Subcutaneous abdominal adipose tissue (tissue), 5 donors: ENCODE data around the gene ZNF507.
"Not testable (repeated sequence)": the region's sequence is repeated elsewhere in the genome, so short reads cannot be mapped to it uniquely, and the experiment has no call there.

Experiments
- H3K27ac ChIP-seq: one replicate; pipeline ENCODE4 v1.7.0; 2013; ENCODE audit warnings: low read depth, mild to moderate bottlenecking, inconsistent platforms, low read length, moderate library complexity
- H3K27me3 ChIP-seq, 5 donors: one replicate each; pipeline ENCODE4 v1.7.0; 2013; ENCODE audit warnings: low read length in 5 of 5, inconsistent platforms in 1 of 5; ENCODE audit not compliant: control insufficient read depth in 5 of 5, insufficient read depth in 4 of 5
- H3K36me3 ChIP-seq, 5 donors: one replicate each; pipeline ENCODE4 v1.7.0; 2013; ENCODE audit warnings: low read length in 5 of 5; ENCODE audit not compliant: control insufficient read depth in 5 of 5, insufficient read depth in 5 of 5
- H3K4me1 ChIP-seq, 5 donors: one replicate each; pipeline ENCODE4 v1.7.0; 2013; ENCODE audit warnings: low read length in 5 of 5, mild to moderate bottlenecking in 3 of 5, moderate library complexity in 1 of 5; ENCODE audit not compliant: control insufficient read depth in 5 of 5, insufficient read depth in 5 of 5
- H3K4me3 ChIP-seq, 5 donors: one replicate each; pipeline ENCODE4 v1.7.0; 2013; ENCODE audit warnings: low read length in 5 of 5, low read depth in 1 of 5
- H3K9ac ChIP-seq, 5 donors: one replicate each; pipeline ENCODE4 v1.7.0; 2013; ENCODE audit warnings: low read length in 5 of 5, mild to moderate bottlenecking in 4 of 5, moderate library complexity in 3 of 5
- H3K9me3 ChIP-seq, 5 donors: one replicate each; pipeline ENCODE4 v1.7.0; 2013; ENCODE audit warnings: low read length in 5 of 5; ENCODE audit not compliant: control insufficient read depth in 5 of 5
- donor health status: healthy.
- donor health status: healthy.
- donor health status: healthy.
- donor health status: healthy.
- donor health status: healthy.

Gene ZNF507

GRCh38 chr19:32363632-32364031 lies 18.2 kb downstream of the ZNF507 start:
- Histone ChIP-seq H3K9ac (peak overlapping the region in 1 of 5 donors; percentile 21), H3K4me1 (peaks cover 2 to 14% (median 7%) of the 10 kb centered on the region in 5 donors), H3K36me3 (peaks cover 21 to 34% (median 31%) of the 10 kb centered on the region in 5 donors), H3K27ac (peak overlapping the region; percentile 4), H3K27me3 (no peaks in the 10 kb centered on the region), H3K9me3 (no peaks in the 10 kb centered on the region), H3K4me3 (no peak overlapping the region)

DNA sequence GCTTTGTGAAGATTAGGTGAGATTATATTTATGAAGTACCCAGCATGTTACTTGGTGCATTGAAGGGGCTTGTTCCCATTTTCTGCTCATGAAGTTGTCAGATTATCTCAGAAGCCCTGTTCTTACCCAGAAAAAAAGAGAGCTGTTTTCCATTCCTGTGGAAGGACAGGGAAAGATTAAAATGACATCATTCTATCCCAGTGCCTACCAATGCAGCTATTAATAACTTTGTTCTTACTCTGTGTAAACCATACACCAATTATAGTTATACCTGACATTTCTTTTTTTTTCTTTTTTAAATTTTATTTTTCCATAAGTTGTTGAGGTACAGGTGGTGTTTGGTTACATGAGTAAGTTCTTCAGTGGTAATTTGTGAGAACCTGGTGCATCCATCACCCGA lies 18.6 kb downstream of the ZNF507 start:
- peaks cover 17 to 34% (median 28%) of the 10 kb centered on the region in 5 donors for H3K36me3 ChIP-seq
- peaks cover 2 to 14% (median 7%) of the 10 kb centered on the region in 5 donors for H3K4me1 ChIP-seq
- no peak overlapping the region for H3K4me3 ChIP-seq
- no peak overlapping the region for H3K9ac ChIP-seq
- peak overlapping the region; percentile 4 for H3K27ac ChIP-seq
- H3K9me3 ChIP-seq, result no peaks in the 10 kb centered on the region
- H3K27me3 ChIP-seq, result no peaks in the 10 kb centered on the region

- H3K27ac ChIP-seq, result no peak overlapping the region
- no peaks in the 10 kb centered on the region for H3K27me3 ChIP-seq
- no peak overlapping the region for H3K4me3 ChIP-seq
- H3K9me3 ChIP-seq, result no peaks in the 10 kb centered on the region
- no peak overlapping the region for H3K9ac ChIP-seq
- H3K36me3 ChIP-seq, result peaks cover 5 to 30% (median 22%) of the 10 kb centered on the region in 5 donors
- peaks cover 2 to 14% (median 7%) of the 10 kb centered on the region in 5 donors for H3K4me1 ChIP-seq
Observed at GRCh38 chr19:32367063-32367462, 21.7 kb downstream of the ZNF507 start.

- H3K4me1 ChIP-seq, result peaks cover under 1 to 9% (median 4%) of the 10 kb centered on the region in 5 donors
- H3K27ac ChIP-seq, result no peak overlapping the region
- H3K27me3 ChIP-seq, result no peaks in the 10 kb centered on the region
- H3K4me3 ChIP-seq, result no peak overlapping the region
- H3K36me3 ChIP-seq, result peaks cover 5 to 30% (median 25%) of the 10 kb centered on the region in 5 donors
- no peak overlapping the region for H3K9ac ChIP-seq
- no peaks in the 10 kb centered on the region for H3K9me3 ChIP-seq
Observed at GRCh38 chr19:32367948-32368536, 22.6 kb downstream of the ZNF507 start.

DNA sequence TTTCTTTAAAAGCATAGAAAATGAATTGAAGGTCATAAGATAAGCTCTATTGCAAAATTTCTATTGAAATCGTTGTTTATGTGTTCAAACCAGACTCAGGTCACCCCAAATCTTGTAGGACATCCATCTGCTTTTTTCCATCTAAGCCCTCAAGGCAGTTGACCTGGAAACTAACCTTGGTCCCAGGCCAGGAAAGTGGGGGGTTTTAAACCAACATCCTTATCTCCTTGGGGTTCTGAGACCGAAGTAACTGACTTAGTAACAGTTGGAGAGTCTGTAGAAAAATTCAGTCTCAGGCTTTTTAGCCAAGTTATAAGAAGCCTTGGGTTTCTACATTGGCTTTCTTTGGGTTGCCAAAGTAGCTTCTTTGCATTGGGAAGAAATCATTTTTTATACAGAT lies 23.4 kb downstream of the ZNF507 start:
- Histone ChIP-seq H3K4me1 (peaks cover 0 to 5% (median 0%) of the 10 kb centered on the region in 5 donors), H3K9ac (no peak overlapping the region), H3K36me3 (peaks cover 5 to 34% (median 25%) of the 10 kb centered on the region in 5 donors), H3K27me3 (no peaks in the 10 kb centered on the region), H3K27ac (no peak overlapping the region), H3K4me3 (no peak overlapping the region), H3K9me3 (no peaks in the 10 kb centered on the region)

- H3K27ac ChIP-seq, result no peak overlapping the region
- H3K4me1 ChIP-seq, result peaks cover 0 to 3% (median 0%) of the 10 kb centered on the region in 5 donors
- no peaks in the 10 kb centered on the region for H3K9me3 ChIP-seq
- H3K27me3 ChIP-seq, result no peaks in the 10 kb centered on the region
- no peak overlapping the region for H3K4me3 ChIP-seq
- H3K9ac ChIP-seq, result no peak overlapping the region
- peaks cover 7 to 36% (median 23%) of the 10 kb centered on the region in 5 donors for H3K36me3 ChIP-seq
Observed at GRCh38 chr19:32372726-32373517, 27.5 kb downstream of the ZNF507 start.

GRCh38 chr19:32373585-32374295 lies 28.3 kb downstream of the ZNF507 start:
- H3K9me3 ChIP-seq, result no peaks in the 10 kb centered on the region
- H3K27me3 ChIP-seq, result no peaks in the 10 kb centered on the region
- H3K4me3 ChIP-seq, result no peak overlapping the region
- H3K36me3 ChIP-seq, result peaks cover 7 to 33% (median 20%) of the 10 kb centered on the region in 5 donors
- H3K27ac ChIP-seq, result no peak overlapping the region
- peaks cover 0 to 4% (median 1%) of the 10 kb centered on the region in 5 donors for H3K4me1 ChIP-seq
- no peak overlapping the region for H3K9ac ChIP-seq

DNA sequence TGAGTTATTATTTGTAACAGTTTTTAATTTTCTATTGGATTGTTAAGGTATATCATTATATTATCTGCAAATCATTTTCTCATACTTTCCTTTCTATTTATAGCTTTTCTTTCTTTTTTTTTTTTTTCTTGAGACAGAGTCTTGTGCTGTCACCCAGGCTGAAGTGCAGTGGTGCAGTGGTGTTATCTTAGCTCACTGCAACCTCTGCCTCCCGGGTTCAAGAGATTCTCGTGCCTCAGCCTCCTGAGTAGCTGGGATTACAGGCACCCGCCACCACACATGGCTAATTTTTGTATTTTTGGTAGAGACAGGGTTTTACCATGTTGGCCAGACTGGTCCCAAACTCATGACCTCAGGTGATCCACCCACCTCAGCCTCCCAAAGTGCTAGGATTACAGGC lies 29.0 kb downstream of the ZNF507 start:
- peaks cover 7 to 34% (median 20%) of the 10 kb centered on the region in 5 donors for H3K36me3 ChIP-seq
- not testable (repeated sequence) for H3K9ac ChIP-seq, H3K4me3 ChIP-seq, H3K9me3 ChIP-seq, H3K27me3 ChIP-seq, H3K27ac ChIP-seq, H3K4me1 ChIP-seq

- not testable (repeated sequence) for H3K4me3 ChIP-seq, H3K9me3 ChIP-seq, H3K27me3 ChIP-seq, H3K4me1 ChIP-seq, H3K9ac ChIP-seq, H3K27ac ChIP-seq
- H3K36me3 ChIP-seq, result peaks cover 10 to 39% (median 26%) of the 10 kb centered on the region in 5 donors
Observed at GRCh38 chr19:32377088-32377487, 31.7 kb downstream of the ZNF507 start.

- Histone ChIP-seq H3K9me3 (no peaks in the 10 kb centered on the region), H3K27ac (no peak overlapping the region), H3K4me1 (peaks cover 0 to 4% (median 0%) of the 10 kb centered on the region in 5 donors), H3K36me3 (peaks cover 23 to 38% (median 28%) of the 10 kb centered on the region in 5 donors), H3K4me3 (no peak overlapping the region), H3K9ac (no peak overlapping the region), H3K27me3 (no peaks in the 10 kb centered on the region)
Observed at GRCh38 chr19:32380269-32380668, 34.9 kb downstream of the ZNF507 start.
